T-helper 2 cell (primary cell): ENCODE results near the gene NUDT9.
A peak's percentile ranks its signal among the peaks of the same experiment; 100 is the strongest.
"Not testable (repeated sequence)": the region's sequence is repeated elsewhere in the genome, so short reads cannot be mapped to it uniquely, and the experiment has no call there.

ENCODE experiments used
- DNase-seq, 5 experiments: peaks; one replicate each; pipeline versions ENCODE4 v3.0.0 to v3.0.0-alpha.2; 2012 to 2022

NUDT9 gene

GRCh38 chr4:87465739-87466366 is 43.5 kb downstream of the NUDT9 start:
- DNase-seq: peak in 2 of 5 experiments; percentile 30 to 64

GRCh38 chr4:87469390-87469789 is 47.0 kb downstream of the NUDT9 start:
- DNase-seq: peak in 1 of 5 experiments; percentile 55

- no peak for DNase-seq
Observed at GRCh38 chr4:87476934-87477333, 54.6 kb downstream of the NUDT9 start.

GRCh38 chr4:87478732-87479250 is 56.4 kb downstream of the NUDT9 start:
- DNase-seq: no peak

GRCh38 chr4:87481377-87481776 is 59.0 kb downstream of the NUDT9 start:
- no peak for DNase-seq

- DNase-seq: not testable (repeated sequence)
Observed at GRCh38 chr4:87483247-87483646, 60.9 kb downstream of the NUDT9 start.

GRCh38 chr4:87488666-87489065 is 66.3 kb downstream of the NUDT9 start:
- not testable (repeated sequence) for DNase-seq

GRCh38 chr4:87489678-87490077 is 67.3 kb downstream of the NUDT9 start:
- no peak for DNase-seq

- DNase-seq: no peak
Observed at GRCh38 chr4:87490664-87491369, 68.4 kb downstream of the NUDT9 start.

- no peak for DNase-seq
Observed at GRCh38 chr4:87491436-87491835, 69.1 kb downstream of the NUDT9 start.

GRCh38 chr4:87491851-87492250 is 69.5 kb downstream of the NUDT9 start:
- DNase-seq: not testable (repeated sequence)

GRCh38 chr4:87493115-87493514 is 70.7 kb downstream of the NUDT9 start:
- no peak for DNase-seq

- peak in 1 of 5 experiments; percentile 21 for DNase-seq
Observed at GRCh38 chr4:87497159-87497558, 74.8 kb downstream of the NUDT9 start.

- DNase-seq: no peak
Observed at GRCh38 chr4:87497578-87497977, 75.2 kb downstream of the NUDT9 start.

GRCh38 chr4:87498446-87498900 is 76.1 kb downstream of the NUDT9 start:
- DNase-seq: peak in 1 of 5 experiments; percentile 72

GRCh38 chr4:87499403-87500091 is 77.2 kb downstream of the NUDT9 start:
- peak in 1 of 5 experiments; percentile 88 for DNase-seq

GRCh38 chr4:87500092-87500462 is 77.7 kb downstream of the NUDT9 start:
- DNase-seq: no peak

GRCh38 chr4:87502580-87503238 is 80.3 kb downstream of the NUDT9 start:
- DNase-seq: no peak

GRCh38 chr4:87505862-87506261 is 83.5 kb downstream of the NUDT9 start:
- no peak for DNase-seq

GRCh38 chr4:87506974-87507701 is 84.8 kb downstream of the NUDT9 start:
- peak in 1 of 5 experiments; percentile 55 for DNase-seq
